OCI-LY1 (cell line): ENCODE data around the gene FNDC5.

ENCODE experiments used
- CTCF ChIP-seq: fragments of 200-600 bp; sonication (generic), shearing (Covaris generic); IDR thresholded peaks from 2 replicates; pipeline ENCODE4 v1.5.1; 2017; ENCODE audit warnings: mild to moderate bottlenecking, antibody characterized with exemption, low read length, moderate library complexity, mixed read lengths
- EZH2 ChIP-seq: fragments of 200-600 bp; sonication (generic), shearing (Covaris generic); IDR thresholded peaks from 2 replicates; pipeline ENCODE4 v1.8.0; 2017; ENCODE audit warnings: borderline replicate concordance, mixed run types, mild to moderate bottlenecking, antibody characterized with exemption, low read length, moderate library complexity, mixed read lengths

- TF ChIP-seq CTCF (no peak), EZH2 (no peak)
Observed at GRCh38 chr1:32871364-32872191, 866 bp upstream of the FNDC5 start.
